Ovary (tissue), 3 donors: ENCODE data around the gene C4orf54.

ENCODE experiments used
- POLR2A ChIP-seq: fragments of 450-650 bp; IDR thresholded peaks from one replicate; pipeline ENCODE4 v1.6.1; 2017; ENCODE audit warnings: antibody characterized with exemption, mild to moderate bottlenecking, moderate library complexity
- TF ChIP-seq, protein P1 (sequence below), 3 donors: fragments of 450-650 bp in 2 of 3; fragments of 200-600 bp in 1 of 3; IDR thresholded peaks; one replicate each; pipeline versions ENCODE4 v1.5.1 to v1.8.0; 2016 to 2022; ENCODE audit warnings: antibody characterized with exemption in 3 of 3, mild to moderate bottlenecking in 1 of 3
- donor health status: DM: no; HTN: no; CAD: no.

DNA sequence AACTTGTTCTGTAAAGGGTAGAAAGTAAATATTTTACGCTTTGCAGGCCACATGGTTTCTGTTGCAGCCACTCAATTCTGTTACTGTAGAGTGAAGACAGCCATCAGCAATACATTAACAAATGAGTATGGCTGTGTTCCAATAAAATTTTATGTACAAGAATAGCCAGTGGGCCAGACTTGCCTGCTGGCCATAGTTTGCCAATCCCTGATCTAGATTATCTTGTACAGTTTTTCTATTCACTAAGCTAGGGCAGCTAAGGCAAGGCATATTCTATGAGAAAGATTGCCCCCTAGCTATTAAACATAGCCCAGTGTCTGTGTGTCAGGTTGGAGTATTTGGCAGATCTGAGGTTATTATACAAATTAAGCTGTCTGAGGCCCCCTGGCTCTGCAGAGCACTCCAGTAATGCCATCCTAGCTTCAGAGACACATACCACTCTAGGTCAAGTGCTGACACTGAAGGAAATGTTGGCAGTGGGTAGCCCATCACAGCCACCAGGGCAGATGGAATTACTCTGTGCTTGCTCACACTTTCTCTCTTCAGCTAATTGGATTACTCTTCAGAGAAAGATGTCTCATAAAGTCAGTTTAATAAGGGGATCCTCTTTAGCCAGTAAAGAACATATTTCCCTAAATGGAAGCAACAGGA lies 42.3 kb downstream of the C4orf54 start:
- TF ChIP-seq, protein P1, sequence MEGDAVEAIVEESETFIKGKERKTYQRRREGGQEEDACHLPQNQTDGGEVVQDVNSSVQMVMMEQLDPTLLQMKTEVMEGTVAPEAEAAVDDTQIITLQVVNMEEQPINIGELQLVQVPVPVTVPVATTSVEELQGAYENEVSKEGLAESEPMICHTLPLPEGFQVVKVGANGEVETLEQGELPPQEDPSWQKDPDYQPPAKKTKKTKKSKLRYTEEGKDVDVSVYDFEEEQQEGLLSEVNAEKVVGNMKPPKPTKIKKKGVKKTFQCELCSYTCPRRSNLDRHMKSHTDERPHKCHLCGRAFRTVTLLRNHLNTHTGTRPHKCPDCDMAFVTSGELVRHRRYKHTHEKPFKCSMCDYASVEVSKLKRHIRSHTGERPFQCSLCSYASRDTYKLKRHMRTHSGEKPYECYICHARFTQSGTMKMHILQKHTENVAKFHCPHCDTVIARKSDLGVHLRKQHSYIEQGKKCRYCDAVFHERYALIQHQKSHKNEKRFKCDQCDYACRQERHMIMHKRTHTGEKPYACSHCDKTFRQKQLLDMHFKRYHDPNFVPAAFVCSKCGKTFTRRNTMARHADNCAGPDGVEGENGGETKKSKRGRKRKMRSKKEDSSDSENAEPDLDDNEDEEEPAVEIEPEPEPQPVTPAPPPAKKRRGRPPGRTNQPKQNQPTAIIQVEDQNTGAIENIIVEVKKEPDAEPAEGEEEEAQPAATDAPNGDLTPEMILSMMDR (IDR thresholded peaks at IDR 0.05): no peak
- TF ChIP-seq POLR2A: no peak
